Keratinocyte (primary cell): Measurements from ENCODE around the gene TRAK2.

Source experiments
- EZH2 ChIP-seq: IDR thresholded peaks from one replicate; pipeline ENCODE4 v1.6.1; 2012; ENCODE audit warnings: inconsistent platforms, mild to moderate bottlenecking, low read length, moderate library complexity
- TF ChIP-seq, protein P1 (sequence below), 3 experiments: IDR thresholded peaks in 1 of 3; conservative IDR thresholded peaks in 1 of 3; optimal IDR thresholded peaks in 1 of 3; 2 replicates in 2 of 3; 3 replicates in 1 of 3; pipeline versions ENCODE3 to v1.5.1; 2011; ENCODE audit warnings: low read length in 3 of 3, mild to moderate bottlenecking in 3 of 3, moderate library complexity in 2 of 3, control low read depth in 1 of 3, inconsistent platforms in 1 of 3; ENCODE audit not compliant: insufficient read depth in 2 of 3; ENCODE audit errors: extremely low read depth in 1 of 3

DNA sequence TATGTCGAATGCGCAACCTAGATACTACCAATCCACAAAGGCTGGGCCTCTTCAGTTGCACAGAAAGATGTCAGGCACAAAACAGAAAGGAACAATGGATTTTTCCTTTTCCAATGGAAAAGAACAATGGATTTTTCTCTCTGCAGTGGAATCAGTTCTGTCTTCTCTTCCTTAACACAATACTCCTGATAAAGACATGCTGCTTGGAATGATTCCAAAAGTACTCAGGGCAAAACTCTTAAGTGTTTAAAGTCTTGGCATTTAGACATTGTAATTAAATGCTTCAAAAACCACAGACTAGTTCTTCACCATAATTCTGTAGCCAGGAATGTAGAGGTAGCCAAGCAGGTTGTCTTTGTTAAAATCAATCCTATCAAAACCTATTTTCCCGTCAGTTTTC lies 47.4 kb downstream of the TRAK2 start:
- TF ChIP-seq, protein P1, sequence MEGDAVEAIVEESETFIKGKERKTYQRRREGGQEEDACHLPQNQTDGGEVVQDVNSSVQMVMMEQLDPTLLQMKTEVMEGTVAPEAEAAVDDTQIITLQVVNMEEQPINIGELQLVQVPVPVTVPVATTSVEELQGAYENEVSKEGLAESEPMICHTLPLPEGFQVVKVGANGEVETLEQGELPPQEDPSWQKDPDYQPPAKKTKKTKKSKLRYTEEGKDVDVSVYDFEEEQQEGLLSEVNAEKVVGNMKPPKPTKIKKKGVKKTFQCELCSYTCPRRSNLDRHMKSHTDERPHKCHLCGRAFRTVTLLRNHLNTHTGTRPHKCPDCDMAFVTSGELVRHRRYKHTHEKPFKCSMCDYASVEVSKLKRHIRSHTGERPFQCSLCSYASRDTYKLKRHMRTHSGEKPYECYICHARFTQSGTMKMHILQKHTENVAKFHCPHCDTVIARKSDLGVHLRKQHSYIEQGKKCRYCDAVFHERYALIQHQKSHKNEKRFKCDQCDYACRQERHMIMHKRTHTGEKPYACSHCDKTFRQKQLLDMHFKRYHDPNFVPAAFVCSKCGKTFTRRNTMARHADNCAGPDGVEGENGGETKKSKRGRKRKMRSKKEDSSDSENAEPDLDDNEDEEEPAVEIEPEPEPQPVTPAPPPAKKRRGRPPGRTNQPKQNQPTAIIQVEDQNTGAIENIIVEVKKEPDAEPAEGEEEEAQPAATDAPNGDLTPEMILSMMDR (optimal IDR thresholded peaks at IDR 0.05 in 1 of 3, IDR thresholded peaks at IDR 0.05 in 1 of 3, conservative IDR thresholded peaks at IDR 0.05 in 1 of 3; ENCODE audit: extremely low read depth in 1 of 3, insufficient read depth in 2 of 3, low read length in 3 of 3): no peak
- TF ChIP-seq EZH2: no peak
